H1 (cell line): ENCODE data around the gene AFAP1L2. TPM values are rescaled to one million over a fixed set of nuclear protein-coding genes. Genes with fewer than 3 reads are reported as not detected.

Source experiments
- CTCF ChIP-seq, 3 experiments: IDR thresholded peaks; 1 replicate in 2 of 3; 2 replicates in 1 of 3; pipeline versions ENCODE4 v1.5.1 to v1.6.1; 2011; ENCODE audit warnings: low read length in 3 of 3, mild to moderate bottlenecking in 3 of 3, inconsistent platforms in 2 of 3, low read depth in 1 of 3, moderate library complexity in 1 of 3; ENCODE audit not compliant: insufficient read depth in 1 of 3; ENCODE audit errors: control extremely low read depth in 1 of 3
- polyA plus RNA-seq, 7 experiments: library from polyadenylated mRNA; depleted of rRNA in 3 of 7; stranded (reverse) in 5 of 7; unstranded in 2 of 7; fragments of >200 nt in 5 of 7; fragments of 200-250 nt in 2 of 7; gene quantifications; 1 replicate in 5 of 7; 2 replicates in 1 of 7; 4 replicates in 1 of 7; pipeline versions ENCODE4 v1.2.1 to v1.2.3, GENCODE V29; 2011 to 2013; ENCODE audit warnings: missing spikeins in 2 of 7, mixed read lengths in 2 of 7
- total RNA-seq: library from RNA; stranded (reverse); fragmentation: NEBNext Ultra II Directional; extraction: Animal tissue kit (Norgen Biotek cat#: 25700); gene quantifications from 2 replicates; pipeline ENCODE4 v1.2.1, GENCODE V29; 2021
- TF ChIP-seq, protein P1 (sequence below): IDR thresholded peaks from 2 replicates; pipeline ENCODE4 v1.6.1; 2012; ENCODE audit warnings: low read length, inconsistent platforms

Gene AFAP1L2
- total and polyA plus RNA-seq, 2 of the 8 experiments (the other 6 are each of a cell fraction or from before 2014, with no cell fraction given) = 3.9 to 6.4 TPM

GRCh38 chr10:114306116-114306973, 98.0 kb downstream of the AFAP1L2 start (continued):
- no peak for TF ChIP-seq CTCF (IDR thresholded peaks at IDR 0.05; ENCODE audit: control extremely low read depth in 1 of 3, insufficient read depth in 1 of 3, low read depth in 1 of 3, low read length in 3 of 3)
- TF ChIP-seq, protein P1, sequence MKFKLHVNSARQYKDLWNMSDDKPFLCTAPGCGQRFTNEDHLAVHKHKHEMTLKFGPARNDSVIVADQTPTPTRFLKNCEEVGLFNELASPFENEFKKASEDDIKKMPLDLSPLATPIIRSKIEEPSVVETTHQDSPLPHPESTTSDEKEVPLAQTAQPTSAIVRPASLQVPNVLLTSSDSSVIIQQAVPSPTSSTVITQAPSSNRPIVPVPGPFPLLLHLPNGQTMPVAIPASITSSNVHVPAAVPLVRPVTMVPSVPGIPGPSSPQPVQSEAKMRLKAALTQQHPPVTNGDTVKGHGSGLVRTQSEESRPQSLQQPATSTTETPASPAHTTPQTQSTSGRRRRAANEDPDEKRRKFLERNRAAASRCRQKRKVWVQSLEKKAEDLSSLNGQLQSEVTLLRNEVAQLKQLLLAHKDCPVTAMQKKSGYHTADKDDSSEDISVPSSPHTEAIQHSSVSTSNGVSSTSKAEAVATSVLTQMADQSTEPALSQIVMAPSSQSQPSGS = no peak
- TF ChIP-seq, all 59 proteins: peak for 0
